Breast epithelium (tissue), 4 donors: ENCODE data around the gene STPG3. TPM values are rescaled to one million over a fixed set of nuclear protein-coding genes. Genes with fewer than 3 reads are reported as not detected.

Experiments
- DNase-seq, 2 donors: peaks; one replicate each; pipeline ENCODE4 v3.0.0-alpha.2; 2019; ENCODE audit warnings: low spot score in 2 of 2
- H3K27ac ChIP-seq, 2 donors: fragments of 200-600 bp; sonication (generic) in 1 of 2; one replicate each; pipeline ENCODE4 v1.5.1; 2016 to 2019; ENCODE audit warnings: mild to moderate bottlenecking in 1 of 2
- H3K27me3 ChIP-seq, 2 donors: fragments of 200-600 bp; sonication (generic) in 1 of 2; one replicate each; pipeline versions ENCODE4 v1.5.1 to v1.6.0; 2017 to 2019; ENCODE audit warnings: control low read depth in 1 of 2, mild to moderate bottlenecking in 1 of 2
- H3K36me3 ChIP-seq: fragments of 200-600 bp; one replicate; pipeline ENCODE4 v1.5.1; 2019
- H3K4me1 ChIP-seq, 2 donors: fragments of 200-600 bp; sonication (generic); one replicate each; pipeline ENCODE4 v1.5.1; 2016 to 2019; ENCODE audit warnings: control low read depth in 1 of 2
- H3K4me3 ChIP-seq, 3 donors: fragments of 200-600 bp; sonication (generic); 1 replicate in 2 of 3; 2 replicates in 1 of 3; pipeline ENCODE4 v1.5.1; 2016 to 2019; ENCODE audit warnings: mild to moderate bottlenecking in 3 of 3, moderate library complexity in 2 of 3
- H3K9me3 ChIP-seq, 2 donors: fragments of 200-600 bp; sonication (generic) in 1 of 2; one replicate each; pipeline ENCODE4 v1.5.1; 2016 to 2019; ENCODE audit warnings: control low read depth in 1 of 2
- POLR2A ChIP-seq: fragments of 450-650 bp; IDR thresholded peaks from one replicate; pipeline ENCODE4 v1.6.1; 2016; ENCODE audit warnings: antibody characterized with exemption, mild to moderate bottlenecking, moderate library complexity
- POLR2AphosphoS5 ChIP-seq, 3 donors: sonication (generic); formaldehyde crosslinking; IDR thresholded peaks; one replicate each; pipeline ENCODE4 v1.6.1; 2017; ENCODE audit warnings: antibody characterized with exemption in 3 of 3
- intact Hi-C: fragments of 100-400 bp; cut with DNase I; formaldehyde crosslinking; loops from one replicate; pipeline ENCODE4 v1.15.1; 2023; ENCODE audit warnings: low total_unique reads
- total RNA-seq, 3 donors: library from RNA; depleted of rRNA; stranded (reverse); fragments of >200 nt; gene quantifications; one replicate each; pipeline ENCODE4 v1.1.0, GENCODE V29; 2016
- TF ChIP-seq, protein P1 (sequence below), 3 donors: fragments of 450-650 bp; IDR thresholded peaks; one replicate each; pipeline ENCODE4 v1.5.1; 2016 to 2017; ENCODE audit warnings: antibody characterized with exemption in 3 of 3, mild to moderate bottlenecking in 3 of 3, moderate library complexity in 3 of 3

The STPG3 gene
- total RNA-seq, 3 donors from 2014 or later = not detected

DNA sequence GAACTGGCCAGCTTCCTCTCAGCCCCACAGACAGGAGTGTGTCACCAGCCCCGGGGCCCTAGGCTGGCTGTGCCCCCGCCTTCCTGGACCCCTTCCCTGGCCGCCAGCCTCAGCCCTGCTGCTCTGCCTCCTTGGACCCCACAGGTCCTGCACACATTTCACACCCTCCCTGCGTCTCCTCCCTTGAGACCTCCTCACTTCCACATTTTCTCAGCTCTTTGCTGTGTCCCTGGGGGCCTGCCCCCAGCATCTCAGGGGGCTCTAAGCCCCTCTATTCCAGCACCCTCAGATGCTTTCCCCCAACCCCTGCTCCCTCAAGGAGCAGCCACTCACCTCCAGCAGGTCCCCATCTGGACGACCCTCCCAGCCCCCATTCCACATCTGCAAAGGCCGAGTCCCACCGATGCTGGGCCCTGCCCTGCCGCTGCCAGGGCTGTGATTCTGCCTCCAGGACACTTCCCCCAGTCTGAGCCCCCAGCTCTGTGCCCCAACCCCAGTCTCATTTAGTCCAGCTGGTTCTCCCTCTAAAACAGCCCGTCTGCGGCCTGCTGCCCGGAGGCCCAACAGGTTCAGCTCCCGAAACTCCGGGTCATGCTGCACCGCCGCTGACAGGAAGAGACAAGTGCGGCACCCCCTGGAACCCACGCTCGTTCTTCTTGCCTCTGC lies 16.2 kb upstream of the STPG3 start:
- intact Hi-C loops = loop anchor here (10.0 kb wide), 1 partner anchor 120 kb away; the partner anchor contains the start of gene DPP7
- Histone ChIP-seq H3K9me3 (no peaks in the 10 kb centered on the region), H3K4me1 (peaks cover 0 to 21% of the 10 kb centered on the region in 2 donors), H3K27ac (no peak overlapping the region), H3K36me3 (no peaks in the 10 kb centered on the region), H3K4me3 (no peak overlapping the region), H3K27me3 (peaks cover 25 to 61% of the 10 kb centered on the region in 2 donors)
- DNase-seq = no peak
- TF ChIP-seq POLR2A = no peak
- no peak for TF ChIP-seq POLR2AphosphoS5 (IDR thresholded peaks at IDR 0.05)
- TF ChIP-seq, protein P1, sequence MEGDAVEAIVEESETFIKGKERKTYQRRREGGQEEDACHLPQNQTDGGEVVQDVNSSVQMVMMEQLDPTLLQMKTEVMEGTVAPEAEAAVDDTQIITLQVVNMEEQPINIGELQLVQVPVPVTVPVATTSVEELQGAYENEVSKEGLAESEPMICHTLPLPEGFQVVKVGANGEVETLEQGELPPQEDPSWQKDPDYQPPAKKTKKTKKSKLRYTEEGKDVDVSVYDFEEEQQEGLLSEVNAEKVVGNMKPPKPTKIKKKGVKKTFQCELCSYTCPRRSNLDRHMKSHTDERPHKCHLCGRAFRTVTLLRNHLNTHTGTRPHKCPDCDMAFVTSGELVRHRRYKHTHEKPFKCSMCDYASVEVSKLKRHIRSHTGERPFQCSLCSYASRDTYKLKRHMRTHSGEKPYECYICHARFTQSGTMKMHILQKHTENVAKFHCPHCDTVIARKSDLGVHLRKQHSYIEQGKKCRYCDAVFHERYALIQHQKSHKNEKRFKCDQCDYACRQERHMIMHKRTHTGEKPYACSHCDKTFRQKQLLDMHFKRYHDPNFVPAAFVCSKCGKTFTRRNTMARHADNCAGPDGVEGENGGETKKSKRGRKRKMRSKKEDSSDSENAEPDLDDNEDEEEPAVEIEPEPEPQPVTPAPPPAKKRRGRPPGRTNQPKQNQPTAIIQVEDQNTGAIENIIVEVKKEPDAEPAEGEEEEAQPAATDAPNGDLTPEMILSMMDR (IDR thresholded peaks at IDR 0.05) = no peak

DNA sequence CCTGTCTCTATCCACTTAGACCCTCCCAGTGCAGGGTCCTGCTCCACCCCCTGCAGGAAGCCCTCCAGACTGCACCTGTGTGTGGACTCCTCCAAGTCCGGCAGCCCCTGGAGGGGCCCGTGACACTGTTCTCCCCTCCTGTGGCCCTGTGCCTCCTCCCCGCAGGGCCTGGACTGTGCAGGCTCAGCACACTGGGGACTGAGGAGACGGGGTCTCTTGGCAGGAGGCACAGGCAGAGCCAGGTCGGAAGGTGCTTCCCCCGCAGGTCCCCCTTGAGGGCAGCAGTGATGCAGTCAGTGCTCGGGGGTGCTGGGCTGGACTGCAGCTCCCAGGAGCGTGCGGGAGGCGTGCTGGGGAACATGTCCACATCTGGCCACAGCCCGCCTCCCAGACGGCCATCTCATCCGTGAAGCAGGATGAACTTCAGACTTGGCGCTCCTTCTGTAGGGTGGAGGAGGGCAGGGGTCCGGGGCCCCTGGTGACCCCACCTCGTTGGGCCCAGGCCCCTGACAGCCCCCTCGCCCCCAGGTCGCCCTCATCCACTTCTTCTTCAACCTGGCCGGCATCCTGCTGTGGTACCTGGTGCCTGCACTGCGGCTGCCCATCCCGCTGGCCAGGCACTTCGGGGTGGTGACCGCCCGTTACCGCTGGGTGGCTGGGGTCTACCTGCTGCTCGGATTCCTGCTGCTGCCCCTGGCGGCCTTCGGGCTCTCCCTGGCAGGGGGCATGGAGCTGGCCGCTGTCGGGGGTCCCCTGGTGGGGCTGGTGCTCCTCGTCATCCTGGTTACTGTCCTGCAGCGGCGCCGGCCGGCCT lies 15.5 kb upstream of the STPG3 start:
- intact Hi-C loops = loop anchor here (10.0 kb wide), 1 partner anchor 121 kb away; the partner anchor contains the start of gene DPP7
- TF ChIP-seq POLR2AphosphoS5 (IDR thresholded peaks at IDR 0.05) (no peak), POLR2A (no peak)
- TF ChIP-seq, protein P1 (IDR thresholded peaks at IDR 0.05) = no peak

DNA sequence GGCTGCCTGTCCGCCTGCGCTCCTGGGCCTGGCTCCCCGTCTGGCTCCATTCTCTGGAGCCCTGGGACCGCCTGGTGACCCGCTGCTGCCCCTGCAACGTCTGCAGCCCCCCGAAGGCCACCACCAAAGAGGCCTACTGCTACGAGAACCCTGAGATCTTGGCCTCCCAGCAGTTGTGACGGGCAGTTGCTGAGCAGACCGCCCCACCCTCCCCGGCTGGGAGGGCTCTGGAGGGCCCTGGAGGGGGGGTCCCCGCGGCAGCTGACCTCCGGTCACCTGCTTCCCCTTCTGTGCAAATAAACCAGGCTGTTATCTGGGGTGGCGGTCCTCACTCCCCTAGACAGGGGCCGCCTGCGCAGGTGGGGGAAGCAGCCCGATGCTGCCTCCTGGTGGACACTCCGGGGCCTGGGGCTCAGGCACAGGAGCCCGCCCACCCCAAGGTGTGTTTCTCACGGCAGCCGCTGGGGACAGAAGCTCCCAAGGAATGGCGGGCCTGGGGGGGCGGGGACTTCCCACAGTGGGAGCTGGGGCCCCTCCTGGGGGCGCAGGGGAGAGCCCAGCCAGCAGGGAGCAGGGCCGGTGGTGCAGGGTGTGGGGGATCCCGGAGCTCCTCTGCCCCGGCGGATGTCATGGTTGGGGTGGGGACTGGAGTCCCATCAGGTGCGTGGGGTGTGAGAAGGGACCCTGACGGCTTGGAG lies 14.7 kb upstream of the STPG3 start:
- DNase-seq = peak; percentile 76 to 93
- Histone ChIP-seq H3K27ac (peak overlapping the region; percentile 80), H3K4me3 (peak overlapping the region in 2 of 3 donors; percentile 11 to 46), H3K4me1 (peaks cover 0 to 21% of the 10 kb centered on the region in 2 donors), H3K36me3 (no peaks in the 10 kb centered on the region), H3K9me3 (no peaks in the 10 kb centered on the region), H3K27me3 (peaks cover 23 to 46% of the 10 kb centered on the region in 2 donors)
- intact Hi-C loops = loop anchor here (10.0 kb wide), 1 partner anchor 122 kb away; the partner anchor contains the start of gene DPP7
- TF ChIP-seq POLR2A (no peak), POLR2AphosphoS5 (IDR thresholded peaks at IDR 0.05) (no peak)
- TF ChIP-seq, protein P1 (IDR thresholded peaks at IDR 0.05) = peak; percentile 94 to 99 (median 99)

More for the DNA sequence above, 15.5 kb upstream of the STPG3 start:
- DNase-seq = no peak
- Histone ChIP-seq H3K27ac (no peak overlapping the region), H3K9me3 (no peaks in the 10 kb centered on the region), H3K36me3 (no peaks in the 10 kb centered on the region), H3K4me3 (peak overlapping the region in 1 of 3 donors; percentile 46), H3K4me1 (peaks cover 0 to 21% of the 10 kb centered on the region in 2 donors), H3K27me3 (peaks cover 23 to 54% of the 10 kb centered on the region in 2 donors)

DNA sequence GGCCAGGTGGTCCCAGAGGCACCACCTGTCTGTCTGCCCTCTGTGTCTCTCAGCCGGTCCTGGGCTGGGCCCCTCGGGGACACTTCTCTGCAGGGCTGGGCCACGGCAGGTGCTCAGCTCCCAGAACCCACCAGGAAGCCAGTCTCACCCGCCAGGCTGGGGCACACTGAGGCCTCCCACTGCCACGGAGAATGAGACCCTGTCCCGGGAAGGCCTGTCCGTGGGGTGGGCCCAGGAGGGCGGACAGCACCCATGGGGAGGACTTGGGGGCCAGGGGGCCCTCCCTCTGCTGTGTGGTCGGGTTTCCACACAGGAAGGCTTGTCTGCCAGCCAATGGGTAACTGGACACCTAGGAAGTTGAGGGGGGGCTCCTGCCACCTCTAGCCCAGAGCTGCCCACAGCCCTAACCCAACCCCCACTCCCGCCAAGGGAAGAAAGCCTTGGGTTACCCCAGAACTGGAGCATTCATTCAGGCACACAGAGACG lies 14.1 kb upstream of the STPG3 start:
- Histone ChIP-seq H3K9me3 (no peaks in the 10 kb centered on the region), H3K4me1 (peaks cover 0 to 21% of the 10 kb centered on the region in 2 donors), H3K27me3 (peaks cover 23 to 40% of the 10 kb centered on the region in 2 donors), H3K36me3 (no peaks in the 10 kb centered on the region), H3K4me3 (peak overlapping the region in 2 of 3 donors; percentile 11 to 46), H3K27ac (peak overlapping the region; percentile 80)
- intact Hi-C loops = loop anchor here (10.0 kb wide), 1 partner anchor 122 kb away; the partner anchor contains the start of gene DPP7
- DNase-seq = no peak
- TF ChIP-seq POLR2AphosphoS5 (IDR thresholded peaks at IDR 0.05) (no peak), POLR2A (no peak)
- TF ChIP-seq, protein P1 (IDR thresholded peaks at IDR 0.05) = no peak
